Measurements from ENCODE around the gene UPK3B.
"Not testable (repeated sequence)": the region's sequence is repeated elsewhere in the genome, so short reads cannot be mapped to it uniquely, and the experiment has no call there.

GRCh38 chr7:76484456-76484855 lies 25.9 kb upstream of the UPK3B start:
- TF ChIP-seq, protein P1, sequence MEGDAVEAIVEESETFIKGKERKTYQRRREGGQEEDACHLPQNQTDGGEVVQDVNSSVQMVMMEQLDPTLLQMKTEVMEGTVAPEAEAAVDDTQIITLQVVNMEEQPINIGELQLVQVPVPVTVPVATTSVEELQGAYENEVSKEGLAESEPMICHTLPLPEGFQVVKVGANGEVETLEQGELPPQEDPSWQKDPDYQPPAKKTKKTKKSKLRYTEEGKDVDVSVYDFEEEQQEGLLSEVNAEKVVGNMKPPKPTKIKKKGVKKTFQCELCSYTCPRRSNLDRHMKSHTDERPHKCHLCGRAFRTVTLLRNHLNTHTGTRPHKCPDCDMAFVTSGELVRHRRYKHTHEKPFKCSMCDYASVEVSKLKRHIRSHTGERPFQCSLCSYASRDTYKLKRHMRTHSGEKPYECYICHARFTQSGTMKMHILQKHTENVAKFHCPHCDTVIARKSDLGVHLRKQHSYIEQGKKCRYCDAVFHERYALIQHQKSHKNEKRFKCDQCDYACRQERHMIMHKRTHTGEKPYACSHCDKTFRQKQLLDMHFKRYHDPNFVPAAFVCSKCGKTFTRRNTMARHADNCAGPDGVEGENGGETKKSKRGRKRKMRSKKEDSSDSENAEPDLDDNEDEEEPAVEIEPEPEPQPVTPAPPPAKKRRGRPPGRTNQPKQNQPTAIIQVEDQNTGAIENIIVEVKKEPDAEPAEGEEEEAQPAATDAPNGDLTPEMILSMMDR (IDR thresholded peaks at IDR 0.05; ENCODE audit: extremely low read depth in 1 of 2, insufficient read depth in 1 of 2, low read depth in 1 of 2, low read length in 2 of 2) = not testable (repeated sequence)
- TF ChIP-seq POLR2A (IDR thresholded peaks at IDR 0.05; ENCODE audit: low read depth, low read length); FOS (IDR thresholded peaks at IDR 0.05; ENCODE audit: borderline replicate concordance, insufficient read depth, low read length); POLR2AphosphoS5 (IDR thresholded peaks at IDR 0.05; ENCODE audit: insufficient read depth, low read depth, low read length); EZH2 (IDR thresholded peaks at IDR 0.05; ENCODE audit: borderline replicate concordance, low read depth, low read length, severe bottlenecking); MAX (IDR thresholded peaks at IDR 0.05; ENCODE audit: insufficient read depth, insufficient read length); MYC (IDR thresholded peaks at IDR 0.05; ENCODE audit: low read depth, low read length): not testable (repeated sequence)
